Measurements from ENCODE around the gene EXOSC3. TPM values are rescaled to one million over a fixed set of nuclear protein-coding genes. Genes with fewer than 3 reads are reported as not detected.
"Not testable (repeated sequence)": the region's sequence is repeated elsewhere in the genome, so short reads cannot be mapped to it uniquely, and the experiment has no call there.

EXOSC3 gene
- total and polyA plus RNA-seq, 8 donors = 25.6 to 43.4 (median 36.0) TPM

GRCh38 chr9:37752642-37753488 lies 32.0 kb downstream of the EXOSC3 start:
- Histone ChIP-seq H3K4me1 (peaks cover 8 to 15% of the 10 kb centered on the region in 2 donors), H3K27me3 (no peaks in the 10 kb centered on the region), H3K9me3 (no peaks in the 10 kb centered on the region), H3K4me3 (peak overlapping the region; percentile 63 to 64), H3K36me3 (no peaks in the 10 kb centered on the region), H3K27ac (peak overlapping the region in 1 of 2 donors; percentile 80)
- TF ChIP-seq CTCF (IDR thresholded peaks at IDR 0.05) = no peak
- intact Hi-C loops (cut with DNase I) = no loop called here
- DNase-seq (no peak), ATAC-seq (no peak)

GRCh38 chr9:37752112-37752511 lies 32.8 kb downstream of the EXOSC3 start:
- H3K4me1 ChIP-seq = peaks cover 8 to 15% of the 10 kb centered on the region in 2 donors
- H3K27me3 ChIP-seq; H3K36me3 ChIP-seq; H3K27ac ChIP-seq; H3K4me3 ChIP-seq; ATAC-seq; H3K9me3 ChIP-seq; intact Hi-C loops (cut with DNase I); DNase-seq: not testable (repeated sequence)

- peaks cover 8 to 15% of the 10 kb centered on the region in 2 donors for H3K4me1 ChIP-seq
- ATAC-seq; DNase-seq; H3K4me3 ChIP-seq; intact Hi-C loops (cut with DNase I); H3K27me3 ChIP-seq; H3K27ac ChIP-seq; H3K36me3 ChIP-seq; H3K9me3 ChIP-seq: not testable (repeated sequence)
These were observed 33.2 kb downstream of the EXOSC3 start for GRCh38 chr9:37751704-37752103.

GRCh38 chr9:37751186-37751585 lies 33.7 kb downstream of the EXOSC3 start:
- H3K4me3 ChIP-seq = no peak overlapping the region
- no peak overlapping the region for H3K27ac ChIP-seq
- no peaks in the 10 kb centered on the region for H3K9me3 ChIP-seq
- ATAC-seq (no peak), DNase-seq (no peak)
- H3K27me3 ChIP-seq = no peaks in the 10 kb centered on the region
- intact Hi-C loops (cut with DNase I) = no loop called here
- no peaks in the 10 kb centered on the region for H3K36me3 ChIP-seq
- peaks cover 8 to 15% of the 10 kb centered on the region in 2 donors for H3K4me1 ChIP-seq
- no peak for TF ChIP-seq CTCF (IDR thresholded peaks at IDR 0.05)

- Histone ChIP-seq H3K27me3 (no peaks in the 10 kb centered on the region), H3K9me3 (no peaks in the 10 kb centered on the region), H3K27ac (no peak overlapping the region), H3K4me3 (no peak overlapping the region), H3K4me1 (peaks cover 1 to 7% of the 10 kb centered on the region in 2 donors), H3K36me3 (no peaks in the 10 kb centered on the region)
- no peak for ATAC-seq
- no peak for TF ChIP-seq CTCF (IDR thresholded peaks at IDR 0.05)
- intact Hi-C loops (cut with DNase I) = no loop called here
- no peak for DNase-seq
These were observed 35.7 kb downstream of the EXOSC3 start for GRCh38 chr9:37749129-37749528.

- intact Hi-C loops (cut with DNase I) = no loop called here
- Histone ChIP-seq H3K27me3 (no peaks in the 10 kb centered on the region), H3K36me3 (no peaks in the 10 kb centered on the region), H3K4me1 (no peaks in the 10 kb centered on the region), H3K27ac (no peak overlapping the region), H3K4me3 (no peak overlapping the region), H3K9me3 (no peaks in the 10 kb centered on the region)
- TF ChIP-seq CTCF (IDR thresholded peaks at IDR 0.05) = peak; percentile 78 to 91
- DNase-seq (peak in 2 of 4 donors; percentile 28 to 64), ATAC-seq (peak; percentile 96)
These were observed 37.6 kb downstream of the EXOSC3 start for GRCh38 chr9:37747271-37747753.

All from left lung (tissue), 10 donors.